Astrocyte (in vitro differentiated cells and primary cell): ENCODE measurements around the gene LTC4S. TPM values are rescaled to one million over a fixed set of nuclear protein-coding genes. Genes with fewer than 3 reads are reported as not detected.

Experiments
- DNase-seq: peaks from one replicate; pipeline ENCODE4 v3.0.0-alpha.2; 2010; ENCODE audit warnings: low read depth
- FAIRE-seq: peaks from 2 replicates; lab custom pipeline; 2011; peaks lifted over from hg19 to GRCh38; lab: Jason Lieb, UNC
- H2AFZ ChIP-seq: 2 replicates; pipeline ENCODE4 v1.6.0; 2012; ENCODE audit warnings: low read depth, low read length, inconsistent platforms
- H3K27ac ChIP-seq: 2 replicates; pipeline ENCODE4 v1.5.1; 2011; ENCODE audit warnings: low read depth, low read length, inconsistent platforms
- H3K27me3 ChIP-seq: 2 replicates; pipeline ENCODE4 v1.6.0; 2011; ENCODE audit warnings: low read length, inconsistent platforms; ENCODE audit not compliant: insufficient read depth
- H3K36me3 ChIP-seq: 2 replicates; pipeline ENCODE4 v1.5.1; 2011; ENCODE audit warnings: low read length, inconsistent platforms; ENCODE audit not compliant: insufficient read depth
- H3K4me1 ChIP-seq: 2 replicates; pipeline ENCODE4 v1.5.1; 2011; ENCODE audit warnings: low read length, inconsistent platforms; ENCODE audit not compliant: insufficient read depth
- H3K4me2 ChIP-seq: 2 replicates; pipeline ENCODE4 v1.6.0; 2012; ENCODE audit warnings: low read length, inconsistent platforms
- H3K4me3 ChIP-seq: 2 replicates; pipeline ENCODE4 v1.5.1; 2011; ENCODE audit warnings: low read depth, mild to moderate bottlenecking, low read length, inconsistent platforms; ENCODE audit not compliant: insufficient read depth
- H3K79me2 ChIP-seq: 2 replicates; pipeline ENCODE4 v1.6.0; 2012; ENCODE audit warnings: mild to moderate bottlenecking, low read length, inconsistent platforms; ENCODE audit not compliant: insufficient read depth
- H3K9ac ChIP-seq: 2 replicates; pipeline ENCODE4 v1.6.0; 2012; ENCODE audit warnings: mild to moderate bottlenecking, low read length, inconsistent platforms
- H3K9me3 ChIP-seq: 2 replicates; pipeline ENCODE4 v1.5.1; 2012; ENCODE audit warnings: low read depth, mild to moderate bottlenecking, low read length, inconsistent platforms; ENCODE audit not compliant: insufficient read depth
- H4K20me1 ChIP-seq: 2 replicates; pipeline ENCODE4 v1.6.0; 2012; ENCODE audit warnings: low read length, inconsistent platforms; ENCODE audit not compliant: insufficient read depth
- H3K27ac Mint-ChIP-seq: one replicate; pipeline ENCODE4 v1.8.0; 2021; ENCODE audit warnings: mild to moderate bottlenecking, mixed read lengths; ENCODE audit not compliant: unreplicated experiment
- H3K27me3 Mint-ChIP-seq: one replicate; pipeline ENCODE4 v1.8.0; 2021; ENCODE audit warnings: low read depth, mixed read lengths; ENCODE audit not compliant: unreplicated experiment
- H3K36me3 Mint-ChIP-seq: one replicate; pipeline ENCODE4 v1.8.0; 2021; ENCODE audit warnings: low read depth, mixed read lengths; ENCODE audit not compliant: unreplicated experiment
- H3K4me1 Mint-ChIP-seq: one replicate; pipeline ENCODE4 v1.8.0; 2021; ENCODE audit warnings: low read depth, mixed read lengths; ENCODE audit not compliant: unreplicated experiment
- H3K4me3 Mint-ChIP-seq: one replicate; pipeline ENCODE4 v1.8.0; 2021; ENCODE audit warnings: mild to moderate bottlenecking, moderate library complexity, mixed read lengths; ENCODE audit not compliant: unreplicated experiment
- H3K9me3 Mint-ChIP-seq: one replicate; pipeline ENCODE4 v1.8.0; 2021; ENCODE audit warnings: mild to moderate bottlenecking, mixed read lengths; ENCODE audit not compliant: unreplicated experiment
- EZH2 ChIP-seq: IDR thresholded peaks from 2 replicates; pipeline ENCODE4 v1.6.1; 2012; ENCODE audit warnings: mild to moderate bottlenecking, low read length, inconsistent platforms; ENCODE audit not compliant: insufficient read depth
- total RNA-seq: library from RNA; stranded (reverse); gene quantifications from 2 replicates; pipeline ENCODE4 v1.2.1, GENCODE V29; 2021
- TF ChIP-seq, protein P1 (sequence below): IDR thresholded peaks from 2 replicates; pipeline ENCODE4 v1.5.1; 2011; ENCODE audit warnings: low read depth, mild to moderate bottlenecking, inconsistent platforms, low read length, moderate library complexity; ENCODE audit not compliant: insufficient read depth

The LTC4S gene
- total RNA-seq, 1 donor from 2014 or later, result 1.3 TPM

DNA sequence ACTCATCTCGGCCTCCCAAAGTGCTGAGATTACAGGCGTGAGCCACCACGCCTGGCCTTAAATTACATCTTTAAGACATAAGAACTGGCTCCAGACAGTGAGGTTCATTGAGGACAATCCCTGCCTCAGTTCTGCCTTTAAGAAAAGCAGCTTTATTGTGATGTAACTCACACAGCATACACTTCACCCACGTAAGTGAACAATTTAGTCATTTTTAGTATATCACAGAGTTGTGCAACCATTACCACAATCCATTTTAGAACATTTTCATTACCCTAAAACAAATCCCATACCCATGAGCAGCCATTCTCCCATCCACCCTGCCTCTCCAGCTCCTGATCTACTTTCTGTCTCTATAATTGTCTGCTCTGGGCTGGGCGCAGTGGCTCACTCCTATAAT, 24.0 kb upstream of the LTC4S start:
- Histone ChIP-seq H3K4me1 (peaks cover 30% of the 10 kb centered on the region), H2AFZ (no peak overlapping the region), H3K4me2 (no peak overlapping the region), H3K4me3 (no peak overlapping the region), H3K36me3 (peaks cover 29% of the 10 kb centered on the region), H4K20me1 (peaks cover 28% of the 10 kb centered on the region), H3K9me3 (no peaks in the 10 kb centered on the region), H3K27ac (no peak overlapping the region), H3K9ac (no peak overlapping the region), H3K79me2 (peaks cover 45% of the 10 kb centered on the region), H3K27me3 (no peaks in the 10 kb centered on the region)
- FAIRE-seq (no peak), DNase-seq (no peak)
- Mint-ChIP-seq H3K27ac (no peak overlapping the region), H3K36me3 (peaks cover 23% of the 10 kb centered on the region), H3K4me3 (peak overlapping the region; percentile 45), H3K9me3 (no peaks in the 10 kb centered on the region), H3K4me1 (peaks cover 40% of the 10 kb centered on the region), H3K27me3 (no peaks in the 10 kb centered on the region)
- TF ChIP-seq EZH2, result no peak
- TF ChIP-seq, protein P1, sequence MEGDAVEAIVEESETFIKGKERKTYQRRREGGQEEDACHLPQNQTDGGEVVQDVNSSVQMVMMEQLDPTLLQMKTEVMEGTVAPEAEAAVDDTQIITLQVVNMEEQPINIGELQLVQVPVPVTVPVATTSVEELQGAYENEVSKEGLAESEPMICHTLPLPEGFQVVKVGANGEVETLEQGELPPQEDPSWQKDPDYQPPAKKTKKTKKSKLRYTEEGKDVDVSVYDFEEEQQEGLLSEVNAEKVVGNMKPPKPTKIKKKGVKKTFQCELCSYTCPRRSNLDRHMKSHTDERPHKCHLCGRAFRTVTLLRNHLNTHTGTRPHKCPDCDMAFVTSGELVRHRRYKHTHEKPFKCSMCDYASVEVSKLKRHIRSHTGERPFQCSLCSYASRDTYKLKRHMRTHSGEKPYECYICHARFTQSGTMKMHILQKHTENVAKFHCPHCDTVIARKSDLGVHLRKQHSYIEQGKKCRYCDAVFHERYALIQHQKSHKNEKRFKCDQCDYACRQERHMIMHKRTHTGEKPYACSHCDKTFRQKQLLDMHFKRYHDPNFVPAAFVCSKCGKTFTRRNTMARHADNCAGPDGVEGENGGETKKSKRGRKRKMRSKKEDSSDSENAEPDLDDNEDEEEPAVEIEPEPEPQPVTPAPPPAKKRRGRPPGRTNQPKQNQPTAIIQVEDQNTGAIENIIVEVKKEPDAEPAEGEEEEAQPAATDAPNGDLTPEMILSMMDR, result no peak

DNA sequence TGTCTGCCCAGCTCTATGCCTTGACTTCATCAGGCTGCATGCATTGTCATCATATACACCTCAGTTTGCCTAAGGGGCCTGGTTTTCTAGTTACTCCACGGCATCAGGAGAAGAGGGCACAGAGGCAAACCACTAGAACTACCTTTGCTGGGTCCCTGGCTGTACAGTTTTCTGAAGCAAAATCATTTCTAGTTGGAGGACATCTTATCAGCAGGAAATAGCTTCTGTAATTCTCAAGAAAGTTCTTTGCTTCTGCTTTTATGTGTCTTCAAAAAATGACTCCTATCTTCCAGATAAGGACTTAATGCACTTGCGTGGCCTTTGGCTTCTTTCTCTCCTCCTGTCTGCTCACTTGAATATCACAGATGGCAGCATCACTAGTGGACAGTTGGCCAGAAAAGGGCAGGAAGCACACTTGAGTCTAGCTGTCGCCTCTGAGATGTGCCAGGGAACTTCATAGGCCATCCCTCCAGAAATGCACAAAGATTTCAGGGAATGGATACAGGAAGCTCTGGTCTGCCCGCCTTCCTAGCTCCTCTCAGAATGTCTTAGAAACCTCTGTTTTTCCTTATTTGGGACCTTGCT, 22.4 kb upstream of the LTC4S start:
- H3K27ac ChIP-seq, result no peak overlapping the region
- H3K79me2 ChIP-seq, result peaks cover 39% of the 10 kb centered on the region
- H2AFZ ChIP-seq, result no peak overlapping the region
- no peaks in the 10 kb centered on the region for H3K9me3 ChIP-seq
- H3K4me2 ChIP-seq, result no peak overlapping the region
- H3K4me1 Mint-ChIP-seq, result peaks cover 24% of the 10 kb centered on the region
- no peak overlapping the region for H3K4me3 Mint-ChIP-seq
- H3K9ac ChIP-seq, result no peak overlapping the region
- peaks cover 31% of the 10 kb centered on the region for H4K20me1 ChIP-seq
- H3K36me3 ChIP-seq, result peaks cover 40% of the 10 kb centered on the region
- no peaks in the 10 kb centered on the region for H3K27me3 Mint-ChIP-seq
- no peak overlapping the region for H3K27ac Mint-ChIP-seq
- no peak overlapping the region for H3K4me3 ChIP-seq
- TF ChIP-seq, protein P1, result no peak
- no peak for TF ChIP-seq EZH2
- DNase-seq, result no peak
- no peak for FAIRE-seq
- peaks cover 15% of the 10 kb centered on the region for H3K4me1 ChIP-seq
- no peaks in the 10 kb centered on the region for H3K27me3 ChIP-seq
- H3K36me3 Mint-ChIP-seq, result peaks cover 25% of the 10 kb centered on the region
- no peaks in the 10 kb centered on the region for H3K9me3 Mint-ChIP-seq

GRCh38 chr5:179772351-179772750, 21.4 kb upstream of the LTC4S start:
- FAIRE-seq (no peak), DNase-seq (no peak)
- no peaks in the 10 kb centered on the region for H3K27me3 Mint-ChIP-seq
- H3K9ac ChIP-seq, result no peak overlapping the region
- no peak overlapping the region for H3K4me3 Mint-ChIP-seq
- peaks cover 23% of the 10 kb centered on the region for H3K36me3 Mint-ChIP-seq
- H3K4me3 ChIP-seq, result no peak overlapping the region
- TF ChIP-seq, protein P1, result no peak
- no peak for TF ChIP-seq EZH2
- H3K27ac ChIP-seq, result no peak overlapping the region
- peaks cover 5% of the 10 kb centered on the region for H3K4me1 ChIP-seq
- H4K20me1 ChIP-seq, result peaks cover 31% of the 10 kb centered on the region
- no peaks in the 10 kb centered on the region for H3K9me3 Mint-ChIP-seq
- H3K79me2 ChIP-seq, result peaks cover 30% of the 10 kb centered on the region
- no peak overlapping the region for H3K4me2 ChIP-seq
- peaks cover 40% of the 10 kb centered on the region for H3K36me3 ChIP-seq
- no peaks in the 10 kb centered on the region for H3K27me3 ChIP-seq
- H3K27ac Mint-ChIP-seq, result no peak overlapping the region
- no peak overlapping the region for H2AFZ ChIP-seq
- no peaks in the 10 kb centered on the region for H3K9me3 ChIP-seq
- peaks cover 17% of the 10 kb centered on the region for H3K4me1 Mint-ChIP-seq
